Measurements from ENCODE around the gene UBASH3B. TPM values are rescaled to one million over a fixed set of nuclear protein-coding genes. Genes with fewer than 3 reads are reported as not detected.

The UBASH3B gene
- total RNA-seq, 1 experiment from 2014 or later, result 8.0 TPM

DNA sequence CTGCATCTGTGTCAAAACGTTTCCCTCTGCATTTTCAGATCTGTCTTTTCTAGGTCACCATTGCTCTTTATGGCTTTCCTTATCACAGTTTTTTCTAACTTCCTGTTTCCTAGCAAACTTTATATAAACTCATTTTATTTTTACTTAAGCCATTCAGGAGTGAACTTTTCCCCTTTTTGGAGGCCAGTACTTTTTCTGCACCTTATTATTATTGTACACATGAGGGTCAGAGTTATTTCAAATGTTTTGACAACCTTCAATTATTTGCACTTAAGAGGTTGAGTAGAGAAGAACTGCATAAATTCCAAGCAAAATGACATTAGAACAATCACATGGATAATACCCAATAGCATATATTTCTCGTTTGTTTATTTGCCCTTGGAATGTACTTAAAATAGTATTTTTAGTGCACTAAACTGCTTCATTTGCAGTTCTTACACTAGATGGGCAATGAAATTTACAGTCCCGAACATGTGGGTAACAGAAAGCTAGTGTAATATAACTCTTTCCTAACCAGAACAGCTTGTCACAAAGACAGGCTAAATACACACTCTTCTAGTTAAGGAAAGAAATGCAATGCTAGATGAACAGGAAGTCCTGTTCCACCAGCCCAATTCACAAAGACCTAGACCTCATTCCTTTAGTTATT, 79.5 kb downstream of the UBASH3B start:
- H3K4me1 Mint-ChIP-seq, result peaks cover 7 to 10% of the 10 kb centered on the region in 2 experiments
- H3K9me3 Mint-ChIP-seq, result no peaks in the 10 kb centered on the region
- WGBS (ENCODE audit: extremely low coverage, insufficient read length, low lambda C conversion rate), result no CpG with 5 or more reads among the region's 3 CpGs
- Histone ChIP-seq H3K23ac (ENCODE audit: insufficient read length, low read depth, low read length) (no peak overlapping the region), H2BK5ac (ENCODE audit: insufficient read length, low read length) (no peak overlapping the region), H4K8ac (replicated peaks; ENCODE audit: insufficient read length, low read depth, low read length) (no peak overlapping the region), H3K4ac (ENCODE audit: low read depth, low read length) (no peak overlapping the region), H3K79me1 (ENCODE audit: insufficient read depth, low read depth, low read length, poor library complexity, severe bottlenecking) (no peaks in the 10 kb centered on the region), H2BK20ac (ENCODE audit: low read depth, low read length, poor library complexity, severe bottlenecking) (no peak overlapping the region), H2BK12ac (ENCODE audit: insufficient read length, low read depth, low read length) (no peak overlapping the region), H4K91ac (ENCODE audit: insufficient read length, low read depth, low read length) (no peak overlapping the region), H3K14ac (ENCODE audit: insufficient read depth, low read length) (no peak overlapping the region), H3K18ac (ENCODE audit: insufficient read length, low read depth, low read length) (no peak overlapping the region), H3K23me2 (ENCODE audit: insufficient read length, low read depth, low read length, poor library complexity, severe bottlenecking) (no peaks in the 10 kb centered on the region), H2AK5ac (ENCODE audit: insufficient read length, low read length) (no peak overlapping the region), H3K4me2 (ENCODE audit: insufficient read depth, insufficient read length, low read length) (no peak overlapping the region), H3K56ac (ENCODE audit: insufficient read length, low read depth, low read length) (no peak overlapping the region), H3K27me3 (ENCODE audit: insufficient read depth, low read length) (no peaks in the 10 kb centered on the region), H2BK120ac (ENCODE audit: low read depth, low read length, poor library complexity, severe bottlenecking) (no peak overlapping the region), H3K4me1 (ENCODE audit: insufficient read depth, low read length) (no peaks in the 10 kb centered on the region; the same call in 1 of the 2 replicates), H4K5ac (ENCODE audit: insufficient read length, low read depth, low read length) (no peak overlapping the region), H2AFZ (ENCODE audit: low read length) (no peak overlapping the region), H3K79me2 (ENCODE audit: insufficient read depth, low read length) (no peaks in the 10 kb centered on the region), H4K20me1 (ENCODE audit: control insufficient read depth, insufficient read depth, insufficient read length) (no peaks in the 10 kb centered on the region), H3K9ac (ENCODE audit: extremely low read depth, insufficient read length, low read length) (no peak overlapping the region), H3K27ac (ENCODE audit: insufficient read length, low read depth, low read length) (no peak overlapping the region), H2BK15ac (ENCODE audit: low read depth, low read length) (no peak overlapping the region), H3T11ph (ENCODE audit: low read length) (no peak overlapping the region), H3K9me3 (ENCODE audit: control insufficient read depth, low read depth, low read length) (no peaks in the 10 kb centered on the region)
- no peaks in the 10 kb centered on the region for H3K36me3 Mint-ChIP-seq (ENCODE audit: insufficient read depth in 1 of 3, low read depth in 3 of 3)
- no peak overlapping the region for H3K4me3 Mint-ChIP-seq
- no peaks in the 10 kb centered on the region; the same call in none of the 2 replicates for H3K27me3 Mint-ChIP-seq (ENCODE audit: low read depth)
- TF ChIP-seq, protein P1, sequence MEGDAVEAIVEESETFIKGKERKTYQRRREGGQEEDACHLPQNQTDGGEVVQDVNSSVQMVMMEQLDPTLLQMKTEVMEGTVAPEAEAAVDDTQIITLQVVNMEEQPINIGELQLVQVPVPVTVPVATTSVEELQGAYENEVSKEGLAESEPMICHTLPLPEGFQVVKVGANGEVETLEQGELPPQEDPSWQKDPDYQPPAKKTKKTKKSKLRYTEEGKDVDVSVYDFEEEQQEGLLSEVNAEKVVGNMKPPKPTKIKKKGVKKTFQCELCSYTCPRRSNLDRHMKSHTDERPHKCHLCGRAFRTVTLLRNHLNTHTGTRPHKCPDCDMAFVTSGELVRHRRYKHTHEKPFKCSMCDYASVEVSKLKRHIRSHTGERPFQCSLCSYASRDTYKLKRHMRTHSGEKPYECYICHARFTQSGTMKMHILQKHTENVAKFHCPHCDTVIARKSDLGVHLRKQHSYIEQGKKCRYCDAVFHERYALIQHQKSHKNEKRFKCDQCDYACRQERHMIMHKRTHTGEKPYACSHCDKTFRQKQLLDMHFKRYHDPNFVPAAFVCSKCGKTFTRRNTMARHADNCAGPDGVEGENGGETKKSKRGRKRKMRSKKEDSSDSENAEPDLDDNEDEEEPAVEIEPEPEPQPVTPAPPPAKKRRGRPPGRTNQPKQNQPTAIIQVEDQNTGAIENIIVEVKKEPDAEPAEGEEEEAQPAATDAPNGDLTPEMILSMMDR (conservative IDR thresholded peaks at IDR 0.05), result no peak
- DNase-seq, result no peak
- no peak overlapping the region for H3K27ac Mint-ChIP-seq
